T1000 (cell line): ENCODE results near the gene EFHD2.
"Not testable (repeated sequence)": the region's sequence is repeated elsewhere in the genome, so short reads cannot be mapped to it uniquely, and the experiment has no call there.

ENCODE experiments used
- DNase-seq: peaks from one replicate; lab custom pipeline; 2025; ENCODE audit warnings: mixed read lengths; lab: John Stamatoyannopoulos, UW

Gene EFHD2

GRCh38 chr1:15412175-15412800, 2.6 kb downstream of the EFHD2 start:
- DNase-seq: no peak

- DNase-seq: no peak
These were observed 3.2 kb downstream of the EFHD2 start for GRCh38 chr1:15412843-15413242.

GRCh38 chr1:15413563-15414444, 4.1 kb downstream of the EFHD2 start:
- no peak for DNase-seq

GRCh38 chr1:15414445-15414983, 4.8 kb downstream of the EFHD2 start:
- DNase-seq: no peak

GRCh38 chr1:15417059-15417934, 7.6 kb downstream of the EFHD2 start:
- DNase-seq: no peak

- DNase-seq: no peak
These were observed 9.3 kb downstream of the EFHD2 start for GRCh38 chr1:15418806-15419515.

- DNase-seq: no peak
These were observed 11.3 kb downstream of the EFHD2 start for GRCh38 chr1:15420853-15421465.

- DNase-seq: no peak
These were observed 13.2 kb downstream of the EFHD2 start for GRCh38 chr1:15422871-15423270.

GRCh38 chr1:15423355-15424077, 13.8 kb downstream of the EFHD2 start:
- peak; percentile 29 for DNase-seq

GRCh38 chr1:15424146-15424667, 14.5 kb downstream of the EFHD2 start:
- DNase-seq: no peak

- no peak for DNase-seq
These were observed 15.3 kb downstream of the EFHD2 start for GRCh38 chr1:15424981-15425380.

- no peak for DNase-seq
These were observed 15.8 kb downstream of the EFHD2 start for GRCh38 chr1:15425521-15425920.

GRCh38 chr1:15425958-15426357, 16.3 kb downstream of the EFHD2 start:
- DNase-seq: no peak

- peak; percentile 23 for DNase-seq
These were observed 17.0 kb downstream of the EFHD2 start for GRCh38 chr1:15426492-15427279.

- no peak for DNase-seq
These were observed 17.6 kb downstream of the EFHD2 start for GRCh38 chr1:15427280-15427666.

- not testable (repeated sequence) for DNase-seq
These were observed 18.6 kb downstream of the EFHD2 start for GRCh38 chr1:15428252-15428651.

- no peak for DNase-seq
These were observed 19.2 kb downstream of the EFHD2 start for GRCh38 chr1:15428815-15429435.

GRCh38 chr1:15429701-15430149, 20.0 kb downstream of the EFHD2 start:
- DNase-seq: peak; percentile 29
